Measurements from ENCODE around the gene PTPRCAP.
"Not testable (repeated sequence)": the region's sequence is repeated elsewhere in the genome, so short reads cannot be mapped to it uniquely, and the experiment has no call there.

The PTPRCAP gene, protein sequence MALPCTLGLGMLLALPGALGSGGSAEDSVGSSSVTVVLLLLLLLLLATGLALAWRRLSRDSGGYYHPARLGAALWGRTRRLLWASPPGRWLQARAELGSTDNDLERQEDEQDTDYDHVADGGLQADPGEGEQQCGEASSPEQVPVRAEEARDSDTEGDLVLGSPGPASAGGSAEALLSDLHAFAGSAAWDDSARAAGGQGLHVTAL
- total RNA-seq: 0 reads per million in 9 experiments

DNA sequence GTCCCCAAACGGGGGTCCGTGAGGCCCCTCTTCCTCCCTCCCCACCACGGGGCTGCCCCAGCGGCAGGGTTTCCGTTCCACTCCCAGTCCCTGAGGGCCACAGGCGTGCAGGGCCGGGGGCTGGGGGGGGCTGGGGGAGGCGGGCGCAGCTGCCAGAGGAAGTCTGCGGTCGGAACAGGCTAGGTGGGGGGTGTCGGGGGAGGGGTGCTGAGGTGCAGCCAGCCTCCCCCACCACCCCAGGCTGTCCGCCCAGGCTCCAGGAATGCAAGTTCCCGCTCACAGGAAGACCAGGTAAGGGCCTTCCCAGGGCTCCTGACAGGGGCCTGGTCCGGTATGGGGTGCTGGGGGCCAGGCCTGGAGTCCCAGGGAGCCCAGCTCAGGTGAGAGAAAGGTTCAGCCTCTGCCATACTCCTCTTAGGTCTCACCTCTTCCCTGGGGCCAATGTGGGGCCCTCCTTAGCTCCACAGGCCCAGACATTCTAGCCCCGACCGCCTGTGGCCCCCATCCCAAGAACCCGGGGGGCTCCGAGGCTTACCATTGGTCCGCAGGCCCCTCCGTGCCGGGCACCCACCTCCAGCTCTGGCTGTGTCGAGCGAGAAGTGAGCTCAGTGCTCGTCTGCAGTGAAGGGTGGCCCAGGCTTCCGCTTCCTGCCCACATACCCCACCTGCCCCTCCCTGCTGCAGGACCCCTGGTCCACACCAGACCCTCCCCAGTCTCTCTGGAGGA lies at the start of gene PTPRCAP:
Gene PTPRCAP, minus strand, starts transcription at position 601 of the 727 bp plus-strand sequence. Its CDS starts 63 bp downstream, at position 538.
- H3K9me3 Mint-ChIP-seq: no peaks in the 10 kb centered on the region

DNA sequence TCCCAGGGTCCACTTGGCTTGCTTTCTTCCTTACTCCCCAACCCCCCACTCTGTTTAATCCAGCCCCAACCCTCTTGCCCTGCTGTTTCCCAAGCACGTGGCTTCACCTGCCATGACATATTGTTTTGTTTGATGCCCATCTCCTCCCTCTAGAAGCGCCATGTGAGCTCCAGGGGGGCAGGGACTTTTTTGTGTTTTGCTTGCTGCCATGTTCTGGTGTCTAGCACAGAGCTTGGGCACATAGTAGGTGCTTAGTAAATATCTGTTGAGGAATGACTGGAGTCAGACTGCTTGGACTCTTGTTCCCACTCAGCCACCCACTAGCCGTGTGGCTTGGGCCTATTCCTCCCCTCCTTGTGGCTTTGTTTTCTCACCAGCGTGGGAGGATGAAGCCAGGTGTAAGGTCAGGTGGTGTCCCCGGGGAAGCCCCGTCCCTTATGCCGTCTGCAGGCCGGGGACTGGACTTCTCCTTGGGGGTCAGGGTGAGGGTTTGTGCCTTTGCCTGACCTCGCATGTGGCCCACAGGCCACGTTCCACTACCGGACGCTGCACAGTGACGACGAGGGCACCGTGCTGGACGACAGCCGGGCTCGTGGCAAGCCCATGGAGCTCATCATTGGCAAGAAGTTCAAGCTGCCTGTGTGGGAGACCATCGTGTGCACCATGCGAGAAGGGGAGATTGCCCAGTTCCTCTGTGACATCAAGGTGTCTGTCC lies 49.2 kb upstream of the PTPRCAP start:
- no peaks in the 10 kb centered on the region for H3K27me3 Mint-ChIP-seq
- peaks cover 76% of the 10 kb centered on the region for H3K36me3 Mint-ChIP-seq (ENCODE audit: insufficient read depth)
- H3K27ac Mint-ChIP-seq: peak overlapping the region; percentile 94 to 97
- DNase-seq (no peak), ATAC-seq (replicated peaks) (no peak)
- H3K4me1 Mint-ChIP-seq (ENCODE audit: low read depth in 2 of 2): peaks cover 62 to 69% of the 10 kb centered on the region in 2 donors
- peak overlapping the region; percentile 91 to 94 for H3K4me3 Mint-ChIP-seq
- no peaks in the 10 kb centered on the region for H3K9me3 Mint-ChIP-seq

More for the DNA sequence above, at the start of gene PTPRCAP:
- Mint-ChIP-seq H3K27ac (peak within 1 kb of the TSS; percentile 94 to 97), H3K4me3 (peak within 1 kb of the TSS; percentile 98 to 99), H3K36me3 (ENCODE audit: insufficient read depth) (peaks cover 73% of the 10 kb centered on the region), H3K27me3 (no peaks in the 10 kb centered on the region), H3K4me1 (ENCODE audit: low read depth in 2 of 2) (peaks cover 63 to 73% of the 10 kb centered on the region in 2 donors)
- ATAC-seq (replicated peaks) (peak; percentile 60), DNase-seq (peak; percentile 64 to 73 (median 67))

DNA sequence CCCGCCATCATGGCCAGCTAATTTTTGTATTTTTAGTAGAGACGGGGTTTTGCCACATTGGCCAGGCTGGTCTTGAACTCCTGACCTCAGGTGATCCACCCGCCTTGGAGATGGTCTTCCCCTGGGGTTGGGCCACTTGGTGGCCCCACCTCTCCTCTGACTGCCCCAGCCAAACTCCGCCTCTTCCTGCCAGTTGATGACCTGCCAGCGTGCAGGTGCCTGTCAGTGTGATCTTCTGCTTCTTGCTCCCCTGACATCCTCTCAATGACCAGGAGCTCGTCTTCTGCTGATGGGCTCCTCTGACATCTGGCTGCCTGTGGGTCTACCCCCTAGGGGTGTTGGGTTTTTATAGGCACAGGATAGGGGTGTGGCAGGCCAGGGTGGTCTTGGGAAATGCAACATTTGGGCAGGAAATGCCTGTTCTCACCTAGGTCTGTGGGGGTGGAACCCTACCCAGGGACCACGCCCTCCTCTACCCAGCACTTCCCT lies 48.4 kb upstream of the PTPRCAP start:
- not testable (repeated sequence) for ATAC-seq (replicated peaks); H3K9me3 Mint-ChIP-seq; H3K27me3 Mint-ChIP-seq
- Mint-ChIP-seq H3K27ac (peak overlapping the region; percentile 94 to 97), H3K4me3 (peak overlapping the region; percentile 91 to 94), H3K4me1 (ENCODE audit: low read depth in 2 of 2) (peaks cover 62 to 67% of the 10 kb centered on the region in 2 donors), H3K36me3 (ENCODE audit: insufficient read depth) (peaks cover 69% of the 10 kb centered on the region)
- DNase-seq: peak; percentile 33 to 42 (median 38)

DNA sequence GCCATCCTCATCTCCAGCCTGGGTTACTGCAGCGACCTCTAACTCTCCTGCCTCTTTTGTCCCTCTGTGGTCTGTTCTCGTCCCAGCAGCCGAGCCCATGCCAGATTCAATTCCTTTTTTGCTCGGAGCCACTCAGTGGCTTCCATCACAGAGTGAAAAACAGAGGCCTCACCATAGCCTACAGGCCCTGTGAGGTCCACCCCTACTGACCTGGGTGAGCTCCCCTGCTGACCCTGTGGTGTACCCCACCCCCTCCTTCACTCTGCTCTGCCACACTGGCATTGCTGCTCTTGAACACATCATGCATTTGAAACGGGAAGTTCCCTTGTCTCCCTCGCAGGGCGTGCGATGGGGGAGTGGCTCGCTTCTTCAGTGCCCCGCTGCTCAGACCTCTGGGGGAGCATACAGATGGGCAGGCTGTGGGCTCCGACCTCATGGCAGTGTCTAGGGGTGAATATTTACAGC lies 47.4 kb upstream of the PTPRCAP start:
- Mint-ChIP-seq H3K4me3 (peak overlapping the region; percentile 91 to 94), H3K36me3 (ENCODE audit: insufficient read depth) (peaks cover 58% of the 10 kb centered on the region), H3K27me3 (no peaks in the 10 kb centered on the region), H3K27ac (peak overlapping the region; percentile 96 to 97), H3K9me3 (no peaks in the 10 kb centered on the region), H3K4me1 (ENCODE audit: low read depth in 2 of 2) (peaks cover 61 to 65% of the 10 kb centered on the region in 2 donors)
- DNase-seq: peak; percentile 37 to 50 (median 38)
- ATAC-seq (replicated peaks): peak; percentile 17

DNA sequence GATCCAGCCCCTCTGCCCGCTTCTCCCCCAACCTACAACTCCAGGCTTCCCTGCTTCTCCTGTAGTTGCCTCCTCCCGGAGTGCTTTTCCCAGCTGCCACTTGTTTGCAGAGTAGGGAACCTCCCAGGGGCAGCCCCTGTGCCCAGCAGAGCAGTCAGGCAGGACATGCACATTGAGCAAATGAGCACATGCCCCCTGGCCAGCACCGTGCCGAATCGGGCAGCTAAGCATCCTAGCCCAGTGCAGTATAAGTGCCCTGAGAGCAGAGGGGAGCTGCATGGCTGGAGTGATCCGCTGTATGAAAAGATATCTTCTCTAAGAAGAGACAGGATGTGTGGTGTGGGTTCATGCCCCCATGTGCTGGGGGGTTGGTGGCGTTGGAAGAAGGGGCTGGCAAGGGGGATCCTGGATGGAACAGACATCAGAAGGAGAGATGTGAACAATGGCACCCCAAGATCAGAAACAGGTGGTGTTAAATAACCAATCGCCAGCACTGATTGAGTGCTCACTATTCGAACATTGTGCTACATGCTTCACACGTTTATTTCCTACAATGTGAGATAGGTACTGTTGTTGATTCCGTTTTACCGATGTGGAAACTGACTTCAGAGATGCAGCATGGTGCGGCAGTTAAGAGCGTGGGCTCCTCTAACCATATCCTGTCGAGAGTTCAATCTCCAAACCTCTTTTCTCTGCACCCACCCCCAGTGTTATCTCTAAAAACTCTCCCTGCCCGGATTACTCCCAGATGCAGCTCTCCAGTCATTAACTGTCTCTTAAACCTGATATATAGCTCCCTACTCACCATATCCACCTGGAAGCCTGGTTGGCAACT lies 46.6 kb upstream of the PTPRCAP start:
- peak; percentile 50 for ATAC-seq (replicated peaks)
- Mint-ChIP-seq H3K9me3 (no peaks in the 10 kb centered on the region), H3K4me3 (peak overlapping the region; percentile 91 to 94), H3K27ac (peak overlapping the region; percentile 96 to 97), H3K4me1 (ENCODE audit: low read depth in 2 of 2) (peaks cover 57 to 60% of the 10 kb centered on the region in 2 donors), H3K36me3 (ENCODE audit: insufficient read depth) (peaks cover 54% of the 10 kb centered on the region), H3K27me3 (no peaks in the 10 kb centered on the region)
- peak in 1 of 3 experiments; percentile 53 for DNase-seq

DNA sequence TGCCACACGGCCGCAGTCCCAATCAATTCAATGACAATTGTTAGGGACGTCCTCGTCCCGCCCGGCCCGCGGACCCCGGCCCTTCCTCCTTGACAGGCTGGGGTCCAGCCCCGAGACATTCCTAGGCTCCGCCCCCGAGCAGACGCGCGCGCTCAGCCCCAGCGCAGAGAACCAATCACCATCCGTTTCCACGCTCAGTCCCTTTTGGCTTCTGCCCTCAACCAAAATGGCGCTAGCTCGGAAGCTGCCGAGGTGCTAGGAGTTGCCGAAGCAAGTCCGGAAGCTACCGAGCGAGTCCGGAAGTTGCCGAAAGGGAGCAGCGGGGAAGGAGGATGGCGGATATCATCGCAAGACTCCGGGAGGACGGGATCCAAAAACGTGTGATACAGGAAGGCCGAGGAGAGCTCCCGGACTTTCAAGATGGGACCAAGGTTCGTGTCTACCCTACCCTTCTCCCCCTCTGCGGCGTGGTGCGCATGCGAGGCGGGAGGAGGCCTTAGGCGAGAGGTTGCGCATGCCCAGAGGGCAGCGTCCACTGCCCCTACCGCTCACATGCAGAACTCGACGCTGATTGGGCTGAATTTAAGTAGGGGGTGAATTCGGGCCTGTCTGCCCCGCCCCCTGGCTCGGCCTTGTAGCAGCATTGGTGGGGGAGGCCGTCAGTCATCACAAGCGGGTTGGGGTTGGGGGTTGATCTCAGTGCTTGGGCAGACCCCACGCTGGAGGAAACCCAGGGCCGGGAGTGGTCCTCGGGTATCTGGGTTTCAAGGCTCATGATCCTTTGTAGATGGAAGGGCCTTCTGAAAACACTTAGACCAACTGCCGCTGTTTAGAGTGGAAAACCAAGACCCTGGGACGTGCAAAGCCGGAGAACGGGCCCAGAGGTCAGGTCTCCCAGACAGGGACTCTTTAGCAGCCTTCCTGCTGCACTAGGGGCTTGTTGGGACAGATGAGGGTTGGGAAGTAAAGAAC lies 45.6 kb upstream of the PTPRCAP start, which contains the start of gene AIP:
Gene AIP, plus strand, starts transcription at position 200 of the 972 bp plus-strand sequence. Its CDS starts 133 bp downstream, at position 333.
- Mint-ChIP-seq H3K36me3 (ENCODE audit: insufficient read depth) (peaks cover 45% of the 10 kb centered on the region), H3K27me3 (no peaks in the 10 kb centered on the region), H3K9me3 (no peaks in the 10 kb centered on the region), H3K27ac (peak within 1 kb of the TSS; percentile 96 to 97), H3K4me1 (ENCODE audit: low read depth in 2 of 2) (peaks cover 51 to 53% of the 10 kb centered on the region in 2 donors), H3K4me3 (peak within 1 kb of the TSS; percentile 91 to 94)
- ATAC-seq (replicated peaks) (peak; percentile 78), DNase-seq (peak; percentile 97 to 99 (median 97))

DNA sequence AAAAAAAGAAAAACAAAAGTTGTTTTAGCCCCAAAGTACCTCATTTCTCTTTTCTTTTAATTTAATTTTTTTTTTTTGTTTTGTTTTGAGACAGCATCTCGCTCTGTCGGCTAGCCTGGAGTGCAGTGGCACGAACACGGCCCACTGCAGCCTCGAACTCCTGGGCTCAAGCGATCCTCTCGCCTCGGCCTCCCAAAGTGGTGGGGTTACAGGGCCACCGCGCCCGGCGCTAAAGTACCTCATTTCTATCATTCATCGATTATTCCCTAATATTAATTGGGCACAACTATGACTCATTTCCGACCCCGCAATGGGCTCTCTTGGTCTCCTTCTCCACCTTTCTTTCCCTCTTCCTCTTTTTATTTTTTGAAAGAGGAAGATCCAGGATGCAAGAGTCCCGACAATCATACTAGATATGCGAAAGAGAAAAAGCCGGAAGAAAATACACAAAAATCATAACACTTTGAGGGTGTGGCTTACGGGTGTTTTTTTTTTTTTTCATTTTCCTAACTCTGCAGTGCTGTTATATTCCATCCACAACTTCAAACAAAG lies 44.9 kb upstream of the PTPRCAP start:
- peak; percentile 9 for ATAC-seq (replicated peaks)
- H3K9me3 Mint-ChIP-seq: no peaks in the 10 kb centered on the region
- no peak for DNase-seq

DNA sequence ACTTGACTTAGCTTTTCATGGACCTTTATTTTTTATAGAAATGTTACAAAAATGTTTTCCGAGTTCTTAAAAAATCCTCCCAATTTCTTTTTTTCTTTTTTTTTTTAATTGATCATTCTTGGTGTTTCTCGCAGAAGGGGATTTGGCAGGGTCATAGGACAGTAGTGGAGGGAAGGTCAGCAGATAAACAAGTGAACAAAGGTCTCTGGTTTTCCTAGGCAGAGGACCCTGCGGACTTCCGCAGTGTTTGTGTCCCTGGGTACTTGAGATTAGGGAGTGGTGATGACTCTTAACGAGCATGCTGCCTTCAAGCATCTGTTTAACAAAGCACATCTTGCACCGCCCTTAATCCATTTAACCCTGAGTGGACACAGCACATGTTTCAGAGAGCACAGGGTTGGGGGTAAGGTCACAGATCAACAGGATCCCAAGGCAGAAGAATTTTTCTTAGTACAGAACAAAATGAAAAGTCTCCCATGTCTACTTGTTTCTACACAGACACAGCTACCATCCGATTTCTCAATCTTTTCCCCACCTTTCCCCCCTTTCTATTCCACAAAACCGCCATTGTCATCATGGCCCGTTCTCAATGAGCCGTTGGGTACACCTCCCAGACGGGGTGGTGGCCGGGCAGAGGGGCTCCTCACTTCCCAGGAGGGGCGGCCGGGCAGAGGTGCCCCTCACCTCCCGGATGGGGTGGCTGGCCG lies 40.0 kb upstream of the PTPRCAP start:
- H3K4me3 Mint-ChIP-seq; H3K27me3 Mint-ChIP-seq; H3K4me1 Mint-ChIP-seq (ENCODE audit: low read depth in 2 of 2); ATAC-seq (replicated peaks); H3K9me3 Mint-ChIP-seq; H3K27ac Mint-ChIP-seq; H3K36me3 Mint-ChIP-seq (ENCODE audit: insufficient read depth); DNase-seq: not testable (repeated sequence)

More for the DNA sequence above, 44.9 kb upstream of the PTPRCAP start:
- Mint-ChIP-seq H3K27ac (peak overlapping the region; percentile 96 to 97), H3K4me3 (peak overlapping the region; percentile 91 to 94), H3K27me3 (no peaks in the 10 kb centered on the region), H3K36me3 (ENCODE audit: insufficient read depth) (peaks cover 37% of the 10 kb centered on the region), H3K4me1 (ENCODE audit: low read depth in 2 of 2) (peaks cover 44 to 46% of the 10 kb centered on the region in 2 donors)

DNA sequence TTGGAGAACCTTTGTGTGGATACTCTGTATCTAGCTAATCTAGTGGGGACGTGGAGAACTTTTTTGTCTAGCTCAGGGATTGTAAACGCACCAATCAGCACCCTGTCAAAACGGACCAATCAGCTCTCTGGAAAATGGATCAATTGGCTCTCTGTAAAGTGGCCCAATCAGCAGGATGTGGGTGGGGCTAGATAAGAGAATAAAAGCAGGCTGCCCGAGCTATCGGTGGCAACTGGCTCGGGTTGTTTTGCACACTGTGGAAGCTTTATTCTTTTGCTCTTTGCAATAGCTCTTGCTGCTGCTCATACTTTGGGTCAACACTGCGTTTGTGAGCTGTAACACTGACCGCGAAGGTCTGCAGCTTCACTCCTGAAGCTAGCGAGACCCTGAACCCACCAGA lies 39.2 kb upstream of the PTPRCAP start:
- H3K4me3 Mint-ChIP-seq; H3K9me3 Mint-ChIP-seq; DNase-seq; ATAC-seq (replicated peaks); H3K27ac Mint-ChIP-seq; H3K27me3 Mint-ChIP-seq; H3K36me3 Mint-ChIP-seq (ENCODE audit: insufficient read depth); H3K4me1 Mint-ChIP-seq (ENCODE audit: low read depth in 2 of 2): not testable (repeated sequence)

DNA sequence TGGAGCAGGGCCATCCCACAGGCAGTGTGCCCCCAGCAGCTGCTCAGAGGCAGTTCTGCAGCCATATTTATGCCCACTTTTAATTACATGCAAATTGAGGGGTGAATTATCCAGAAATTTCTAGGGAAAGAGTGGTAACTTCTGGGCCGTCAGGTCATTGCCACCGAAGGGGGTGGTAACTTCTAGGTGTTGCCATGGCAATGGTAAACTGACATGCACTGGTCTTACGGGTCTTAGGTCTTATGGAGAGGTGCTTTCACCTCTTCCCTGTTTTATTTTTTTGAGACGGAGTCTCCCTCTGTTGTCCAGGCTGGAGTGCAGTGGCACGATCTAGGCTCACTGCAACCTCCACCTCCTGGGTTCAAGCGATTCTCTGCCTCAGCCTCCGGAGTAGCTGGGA lies 35.4 kb upstream of the PTPRCAP start:
- no peak overlapping the region for H3K27ac Mint-ChIP-seq
- DNase-seq (no peak), ATAC-seq (replicated peaks) (no peak)
- H3K36me3 Mint-ChIP-seq (ENCODE audit: insufficient read depth): peaks cover under 1% of the 10 kb centered on the region
- peaks cover 5 to 10% of the 10 kb centered on the region in 2 donors for H3K4me1 Mint-ChIP-seq (ENCODE audit: low read depth in 2 of 2)
- H3K27me3 Mint-ChIP-seq: no peaks in the 10 kb centered on the region
- no peaks in the 10 kb centered on the region for H3K9me3 Mint-ChIP-seq
- H3K4me3 Mint-ChIP-seq: no peak overlapping the region
